AG09319 (cell line): ENCODE results near the gene FGF12.

Experiments used
- DNase-seq: peaks from one replicate; pipeline ENCODE4 v3.0.0-alpha.2; 2010; ENCODE audit warnings: low read depth; ENCODE audit errors: extremely low read depth
- TF ChIP-seq, protein P1 (sequence below): IDR thresholded peaks from 2 replicates; pipeline ENCODE4 v1.5.1; 2011; ENCODE audit warnings: low read depth, mild to moderate bottlenecking, inconsistent platforms, low read length, moderate library complexity

Gene FGF12

DNA sequence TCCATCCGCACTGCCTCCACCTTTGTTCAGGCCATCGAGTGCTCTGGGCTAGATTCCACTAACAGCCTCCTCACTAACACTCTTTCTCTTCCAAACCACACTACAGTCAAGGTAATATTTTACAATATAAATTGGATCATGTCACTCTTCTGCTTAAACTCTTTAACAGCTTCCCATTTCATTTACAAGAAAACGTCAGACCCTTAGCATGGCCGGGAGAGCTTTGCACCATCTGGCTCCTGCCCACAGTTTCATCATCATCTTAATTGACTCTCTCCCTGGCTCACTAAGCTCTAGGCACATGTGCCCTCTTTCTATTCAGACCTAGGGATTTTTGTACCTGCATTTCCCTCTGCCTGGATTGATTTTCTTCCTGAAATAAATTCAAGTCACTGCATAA, 354.7 kb downstream of the FGF12 start:
- no peak for DNase-seq
- TF ChIP-seq, protein P1, sequence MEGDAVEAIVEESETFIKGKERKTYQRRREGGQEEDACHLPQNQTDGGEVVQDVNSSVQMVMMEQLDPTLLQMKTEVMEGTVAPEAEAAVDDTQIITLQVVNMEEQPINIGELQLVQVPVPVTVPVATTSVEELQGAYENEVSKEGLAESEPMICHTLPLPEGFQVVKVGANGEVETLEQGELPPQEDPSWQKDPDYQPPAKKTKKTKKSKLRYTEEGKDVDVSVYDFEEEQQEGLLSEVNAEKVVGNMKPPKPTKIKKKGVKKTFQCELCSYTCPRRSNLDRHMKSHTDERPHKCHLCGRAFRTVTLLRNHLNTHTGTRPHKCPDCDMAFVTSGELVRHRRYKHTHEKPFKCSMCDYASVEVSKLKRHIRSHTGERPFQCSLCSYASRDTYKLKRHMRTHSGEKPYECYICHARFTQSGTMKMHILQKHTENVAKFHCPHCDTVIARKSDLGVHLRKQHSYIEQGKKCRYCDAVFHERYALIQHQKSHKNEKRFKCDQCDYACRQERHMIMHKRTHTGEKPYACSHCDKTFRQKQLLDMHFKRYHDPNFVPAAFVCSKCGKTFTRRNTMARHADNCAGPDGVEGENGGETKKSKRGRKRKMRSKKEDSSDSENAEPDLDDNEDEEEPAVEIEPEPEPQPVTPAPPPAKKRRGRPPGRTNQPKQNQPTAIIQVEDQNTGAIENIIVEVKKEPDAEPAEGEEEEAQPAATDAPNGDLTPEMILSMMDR = no peak

DNA sequence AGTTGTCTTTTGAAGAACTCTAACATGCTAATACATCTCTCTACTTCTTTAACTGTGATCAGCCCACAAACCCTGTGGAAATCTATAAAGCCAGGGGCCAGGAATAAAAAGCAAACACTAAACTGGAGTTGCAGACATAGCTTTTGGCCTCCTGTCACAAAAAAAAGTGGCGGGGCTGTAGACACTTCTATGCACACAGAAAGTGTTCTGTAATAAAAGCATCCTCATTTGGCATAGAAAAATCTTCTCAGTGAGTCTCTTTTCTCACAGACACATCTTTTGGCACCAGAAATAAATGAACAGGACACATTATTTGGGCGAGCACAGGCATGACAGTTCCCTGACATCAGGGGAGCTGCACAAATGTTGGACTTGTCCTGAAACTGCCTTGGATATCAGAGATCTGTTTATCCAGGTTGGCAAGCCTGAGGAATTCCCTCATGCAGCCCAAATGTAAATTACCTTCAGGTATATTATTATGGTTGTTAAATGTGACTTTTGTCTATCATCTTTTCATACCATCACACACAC, 355.4 kb downstream of the FGF12 start:
- TF ChIP-seq, protein P1 = no peak
- DNase-seq = no peak

- TF ChIP-seq, protein P1 = no peak
- no peak for DNase-seq
These were observed 359.7 kb downstream of the FGF12 start for GRCh38 chr3:192367616-192368015.

DNA sequence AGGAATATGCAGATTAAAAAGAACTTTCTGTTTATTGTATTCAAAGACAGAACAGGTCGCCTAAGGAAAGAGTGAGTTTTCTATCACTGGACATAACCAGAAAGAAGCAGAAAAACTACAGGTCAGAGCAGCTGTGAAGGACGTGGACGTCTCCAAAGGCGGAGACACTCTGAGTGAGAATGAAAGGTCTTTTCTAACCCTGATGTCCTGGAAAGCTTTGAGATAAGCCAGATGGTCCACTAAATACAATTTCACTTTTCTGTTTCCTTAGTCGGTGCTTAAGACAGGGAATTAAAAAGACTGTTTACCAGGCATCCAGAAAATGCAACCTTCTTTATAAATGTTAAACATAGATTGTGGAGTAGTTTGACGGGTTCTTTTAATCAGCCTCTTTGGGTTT, 360.4 kb downstream of the FGF12 start:
- no peak for DNase-seq
- TF ChIP-seq, protein P1 = no peak

DNA sequence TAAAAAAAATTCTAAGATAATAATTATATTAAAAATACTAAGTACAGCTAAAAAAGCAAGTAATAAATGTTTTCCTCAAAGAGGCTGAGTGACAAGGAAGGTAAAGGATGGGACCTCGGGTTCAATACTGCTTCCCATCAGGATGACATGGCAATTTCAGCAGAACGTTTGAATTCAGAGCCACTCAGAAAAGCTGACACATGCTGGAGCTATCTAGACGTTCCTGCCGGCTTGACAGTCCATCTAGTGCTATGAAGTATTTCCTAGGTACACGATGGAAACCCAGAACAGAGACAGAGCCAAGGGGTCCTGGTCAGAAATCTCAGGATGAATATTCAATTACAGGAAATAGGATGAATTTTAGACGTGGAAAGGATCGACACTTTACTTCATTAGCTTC, 361.8 kb downstream of the FGF12 start:
- DNase-seq = no peak

GRCh38 chr3:192364316-192364715, 363.0 kb downstream of the FGF12 start:
- no peak for DNase-seq
- TF ChIP-seq, protein P1 = no peak

More for the DNA sequence above, 361.8 kb downstream of the FGF12 start:
- TF ChIP-seq, protein P1 = no peak

GRCh38 chr3:192354687-192355086, 372.7 kb downstream of the FGF12 start:
- TF ChIP-seq, protein P1 = no peak

More at GRCh38 chr3:192354687-192355086, 372.7 kb downstream of the FGF12 start:
- DNase-seq = no peak
